A549 (cell line): Measurements from ENCODE around the gene SCD.
A peak's percentile ranks its signal among the peaks of the same experiment; 100 is the strongest.

Experiments used
- CBX8 ChIP-seq: fragments of 200-600 bp; sonication (generic); IDR thresholded peaks from 2 replicates; pipeline ENCODE4 v1.6.1; 2016
- CTCF ChIP-seq: fragments of >200 bp; sonication (Bioruptor Twin); formaldehyde crosslinking; IDR thresholded peaks from 3 replicates; pipeline ENCODE4 v1.5.1; 2016
- MAX ChIP-seq: IDR thresholded peaks from 2 replicates; pipeline ENCODE4 v1.6.1; 2012

- TF ChIP-seq CTCF, result no peak
- TF ChIP-seq MAX, result peak; percentile 82
- no peak for TF ChIP-seq CBX8
Observed at GRCh38 chr10:100346765-100347567, at the start of gene SCD.
